ENCODE results near the gene KLHL35.

Gene KLHL35

GRCh38 chr11:75467311-75467710, 34.3 kb upstream of the KLHL35 start:
- TF ChIP-seq, protein P1, sequence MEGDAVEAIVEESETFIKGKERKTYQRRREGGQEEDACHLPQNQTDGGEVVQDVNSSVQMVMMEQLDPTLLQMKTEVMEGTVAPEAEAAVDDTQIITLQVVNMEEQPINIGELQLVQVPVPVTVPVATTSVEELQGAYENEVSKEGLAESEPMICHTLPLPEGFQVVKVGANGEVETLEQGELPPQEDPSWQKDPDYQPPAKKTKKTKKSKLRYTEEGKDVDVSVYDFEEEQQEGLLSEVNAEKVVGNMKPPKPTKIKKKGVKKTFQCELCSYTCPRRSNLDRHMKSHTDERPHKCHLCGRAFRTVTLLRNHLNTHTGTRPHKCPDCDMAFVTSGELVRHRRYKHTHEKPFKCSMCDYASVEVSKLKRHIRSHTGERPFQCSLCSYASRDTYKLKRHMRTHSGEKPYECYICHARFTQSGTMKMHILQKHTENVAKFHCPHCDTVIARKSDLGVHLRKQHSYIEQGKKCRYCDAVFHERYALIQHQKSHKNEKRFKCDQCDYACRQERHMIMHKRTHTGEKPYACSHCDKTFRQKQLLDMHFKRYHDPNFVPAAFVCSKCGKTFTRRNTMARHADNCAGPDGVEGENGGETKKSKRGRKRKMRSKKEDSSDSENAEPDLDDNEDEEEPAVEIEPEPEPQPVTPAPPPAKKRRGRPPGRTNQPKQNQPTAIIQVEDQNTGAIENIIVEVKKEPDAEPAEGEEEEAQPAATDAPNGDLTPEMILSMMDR (conservative IDR thresholded peaks at IDR 0.05): no peak
- no peak overlapping the region for H3K27ac ChIP-seq

DNA sequence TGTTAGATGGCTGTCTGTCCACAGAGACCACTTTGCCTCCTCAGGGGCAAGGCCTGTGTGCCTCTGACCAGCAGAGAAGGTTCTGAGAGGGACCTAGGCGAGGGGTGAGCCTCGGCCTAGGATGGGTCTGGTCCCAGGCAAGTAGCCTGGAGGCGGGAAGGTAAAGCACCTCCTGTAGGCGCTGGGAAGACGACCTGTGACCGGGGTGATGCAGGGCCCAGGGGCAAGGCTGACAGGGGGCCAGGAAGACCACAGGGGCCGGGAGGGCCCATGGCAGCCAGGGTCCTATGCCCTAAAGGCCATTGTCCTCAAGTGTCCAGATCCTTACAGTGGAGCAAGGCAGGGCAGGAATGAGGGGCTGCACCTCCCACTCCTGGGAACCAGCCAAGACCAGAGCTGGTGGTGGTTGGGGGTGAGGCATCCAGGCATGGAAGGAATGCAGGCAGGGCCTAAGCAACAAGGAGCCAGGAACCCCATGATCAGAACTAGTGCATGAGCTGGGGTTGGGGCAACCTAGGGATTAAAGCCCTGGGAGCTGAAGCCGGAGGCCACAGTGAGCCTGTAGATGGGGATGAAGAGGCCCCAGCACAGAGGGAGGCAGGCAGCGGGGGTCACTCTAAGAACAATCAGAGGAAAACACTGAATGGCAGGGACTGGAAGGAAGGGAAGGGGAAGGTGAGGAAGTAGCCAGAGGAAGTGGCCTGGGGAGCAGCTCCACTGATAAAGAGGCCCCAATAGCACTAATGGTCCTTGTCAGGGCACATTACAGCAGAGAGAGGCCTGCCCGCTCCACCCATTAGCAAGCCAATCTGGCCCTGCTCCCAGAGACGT, 32.9 kb upstream of the KLHL35 start:
- TF ChIP-seq, protein P1 (conservative IDR thresholded peaks at IDR 0.05): no peak
- H3K27ac ChIP-seq: no peak overlapping the region

- TF ChIP-seq, protein P1 (conservative IDR thresholded peaks at IDR 0.05): no peak
- no peak overlapping the region for H3K27ac ChIP-seq
These were observed 30.2 kb upstream of the KLHL35 start for GRCh38 chr11:75463106-75463774.

DNA sequence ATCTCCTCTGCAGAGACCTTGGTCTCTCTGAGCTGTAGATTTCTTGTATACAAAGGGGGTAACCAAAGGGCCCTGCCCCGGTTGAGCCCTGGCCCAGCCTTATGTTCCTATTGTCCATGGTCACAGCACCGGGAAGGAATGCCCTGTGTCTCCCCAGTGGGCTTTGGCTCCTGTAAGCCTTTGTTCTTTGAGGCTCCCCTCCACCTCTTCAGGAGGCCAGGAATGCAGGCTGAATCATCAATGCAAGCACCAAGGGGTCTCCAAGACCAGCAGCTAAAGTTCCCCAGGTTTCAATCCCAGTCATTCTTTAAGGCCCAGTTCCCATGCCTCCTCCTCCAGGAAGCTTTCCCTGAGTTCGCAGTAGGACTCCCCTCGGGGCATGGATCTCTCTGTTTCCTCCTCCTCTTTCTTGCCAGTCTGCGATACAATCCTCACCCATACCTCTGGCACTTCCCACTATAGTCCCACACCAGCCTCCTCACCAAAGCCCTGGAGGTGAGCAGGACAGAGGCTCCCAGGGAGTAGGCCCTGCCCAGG, 29.2 kb upstream of the KLHL35 start:
- H3K27ac ChIP-seq: no peak overlapping the region
- TF ChIP-seq, protein P1 (conservative IDR thresholded peaks at IDR 0.05): no peak

GRCh38 chr11:75461151-75461550, 28.1 kb upstream of the KLHL35 start:
- H3K27ac ChIP-seq: no peak overlapping the region
- TF ChIP-seq, protein P1 (conservative IDR thresholded peaks at IDR 0.05): no peak

DNA sequence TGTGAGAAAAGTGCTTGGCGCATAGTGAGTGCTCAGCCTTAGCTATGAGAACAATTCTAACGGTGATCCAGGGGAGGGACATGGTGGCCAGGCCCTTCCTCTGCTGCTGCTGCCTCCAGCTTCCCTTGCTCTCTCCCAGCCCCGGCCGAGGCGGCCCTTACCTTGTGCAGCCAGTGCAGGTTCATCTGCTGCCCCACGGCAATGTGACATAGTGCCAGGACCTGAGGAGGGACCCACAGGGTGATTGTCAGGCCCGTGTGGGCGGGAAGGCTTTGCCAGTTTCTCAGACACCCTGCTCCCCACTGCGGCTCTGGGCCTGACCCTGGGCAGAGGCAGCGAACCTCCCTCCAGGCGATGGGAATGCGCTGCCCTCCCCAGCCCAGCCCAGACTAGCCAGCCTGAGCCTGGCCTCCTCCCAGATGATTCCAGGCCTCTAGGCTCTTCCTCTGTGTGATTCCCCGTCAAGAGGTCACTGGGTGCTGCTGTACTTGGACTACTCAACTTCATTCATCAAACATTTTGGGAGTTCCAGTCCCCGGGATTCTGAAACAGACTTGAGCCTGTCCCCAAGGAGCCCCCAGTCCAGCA, 23.7 kb upstream of the KLHL35 start:
- no peak overlapping the region for H3K27ac ChIP-seq
- TF ChIP-seq, protein P1 (conservative IDR thresholded peaks at IDR 0.05): no peak

- TF ChIP-seq, protein P1 (conservative IDR thresholded peaks at IDR 0.05): no peak
- H3K27ac ChIP-seq: peak overlapping the region; percentile 7; the same call in 1 of the 2 replicates
These were observed 22.0 kb upstream of the KLHL35 start for GRCh38 chr11:75454987-75455386.
